Uterus (tissue), 2 donors: Measurements from ENCODE around the gene IGFBP3.

ENCODE experiments used
- CTCF ChIP-seq, 4 experiments: fragments of 200-600 bp in 2 of 4; fragments of 450-650 bp in 2 of 4; sonication (generic) in 2 of 4; IDR thresholded peaks; one replicate each; pipeline ENCODE4 v1.5.1; 2016 to 2019; ENCODE audit warnings: antibody characterized with exemption in 4 of 4, mild to moderate bottlenecking in 2 of 4, moderate library complexity in 1 of 4
- POLR2A ChIP-seq, 2 donors: fragments of 450-650 bp; IDR thresholded peaks; one replicate each; pipeline ENCODE4 v1.6.1; 2016; ENCODE audit warnings: antibody characterized with exemption in 2 of 2, mild to moderate bottlenecking in 1 of 2, moderate library complexity in 1 of 2

GRCh38 chr7:45970454-45970853 is 49.4 kb upstream of the IGFBP3 start:
- TF ChIP-seq CTCF (IDR thresholded peaks at IDR 0.05), result no peak
- no peak for TF ChIP-seq POLR2A (IDR thresholded peaks at IDR 0.05)
